GM18505 (cell line): ENCODE data around the gene PLVAP.

Experiments used
- ATAC-seq: cut with Tn5 transposase; IDR thresholded peaks from one replicate; pipeline ENCODE4 v1.9.1; 2021; ENCODE audit not compliant: unreplicated experiment
- POLR2A ChIP-seq: IDR thresholded peaks from 4 replicates; pipeline ENCODE4 v1.6.1; 2011; ENCODE audit warnings: borderline replicate concordance; ENCODE audit not compliant: insufficient read depth, insufficient read length; ENCODE audit errors: extremely low read depth

Gene PLVAP

DNA sequence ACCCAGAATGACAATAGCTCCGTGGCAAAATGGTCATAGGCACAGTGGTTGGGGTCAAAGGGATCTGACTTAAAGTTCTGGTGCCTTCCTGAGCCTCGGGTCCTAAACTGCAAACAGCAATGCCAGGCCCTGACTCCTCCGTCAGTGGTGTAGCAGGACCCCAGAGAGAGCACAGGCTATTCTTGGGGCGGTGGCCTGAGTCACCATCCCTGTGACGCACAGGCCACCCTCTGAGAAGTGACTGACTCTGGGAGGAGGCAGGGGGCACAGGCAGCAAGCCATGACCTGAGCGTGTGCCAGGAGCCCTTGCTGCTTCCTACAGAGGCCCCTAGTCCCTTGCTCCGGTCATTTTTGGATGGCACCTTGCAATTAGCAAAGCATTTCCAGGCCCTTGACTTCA lies 18.7 kb downstream of the PLVAP start:
- no peak for TF ChIP-seq POLR2A
- no peak for ATAC-seq

DNA sequence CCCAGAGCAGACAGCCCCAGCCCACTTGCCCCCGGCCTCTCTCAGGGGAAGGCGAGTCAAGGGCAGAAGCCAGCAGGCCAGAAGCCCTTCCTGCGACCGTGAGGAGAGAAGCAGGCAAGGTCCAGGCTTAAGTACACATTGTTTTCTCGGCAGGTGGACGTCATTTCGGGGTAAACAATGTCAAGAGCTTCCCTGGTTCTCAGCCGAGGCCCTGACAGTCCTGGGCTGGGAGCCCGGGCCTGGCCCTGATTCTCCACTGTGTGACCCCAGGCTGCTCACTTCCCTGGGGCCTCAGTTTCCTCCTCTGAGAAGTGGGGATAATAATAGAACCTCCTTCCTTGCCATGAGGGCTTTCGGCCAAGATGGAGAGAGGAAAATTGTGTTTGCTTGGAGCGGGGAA lies 19.4 kb downstream of the PLVAP start:
- TF ChIP-seq POLR2A, result no peak
- ATAC-seq, result no peak

DNA sequence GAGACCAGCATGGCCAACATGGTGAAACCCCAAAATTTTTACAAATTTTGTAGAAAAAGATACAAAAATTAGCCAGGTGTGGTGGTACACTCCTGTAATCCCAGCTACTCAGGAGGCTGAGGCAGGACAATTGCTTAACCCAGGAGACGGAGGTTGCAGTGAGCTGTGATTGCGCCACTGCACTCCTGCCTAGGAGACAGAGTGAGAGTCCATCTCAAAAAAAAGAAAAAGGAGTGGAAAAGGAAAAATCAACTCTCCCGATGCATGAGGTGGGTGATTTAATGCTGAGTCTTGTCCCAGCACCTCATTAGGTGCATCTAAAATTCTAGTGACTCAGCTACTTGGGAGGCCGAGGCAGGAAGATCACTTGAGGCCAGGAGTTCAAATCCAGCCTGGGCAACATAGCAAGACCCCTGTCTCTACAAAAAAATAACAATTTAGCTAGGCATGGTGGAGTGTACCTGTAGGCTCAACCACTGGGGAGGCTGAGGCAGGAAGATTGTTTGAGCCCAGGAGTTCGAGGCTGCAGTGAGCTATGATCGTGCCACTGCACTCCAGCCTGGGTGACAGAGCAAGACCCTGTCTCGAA lies 20.0 kb downstream of the PLVAP start:
- no peak for ATAC-seq
- TF ChIP-seq POLR2A, result no peak

DNA sequence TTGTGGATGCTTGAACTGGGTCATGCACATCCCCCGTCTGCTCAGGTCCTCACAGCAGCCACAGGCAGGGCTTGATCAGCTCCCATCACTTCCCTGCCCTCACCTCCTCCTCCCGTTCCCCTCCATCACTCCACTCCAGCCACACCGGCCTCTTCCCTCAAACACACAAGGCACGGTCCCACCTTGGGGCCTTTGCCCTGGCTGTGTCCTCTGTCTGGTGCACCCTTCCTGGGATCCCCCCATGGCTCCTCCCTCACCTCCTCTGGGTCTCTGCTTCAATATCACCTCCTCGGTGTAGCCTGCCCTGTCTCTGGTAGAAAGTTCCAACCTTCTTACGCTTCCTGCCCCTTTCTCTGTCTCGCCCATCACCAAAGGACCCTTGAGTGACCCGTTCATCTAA lies 23.8 kb downstream of the PLVAP start:
- no peak for TF ChIP-seq POLR2A
- ATAC-seq, result no peak

DNA sequence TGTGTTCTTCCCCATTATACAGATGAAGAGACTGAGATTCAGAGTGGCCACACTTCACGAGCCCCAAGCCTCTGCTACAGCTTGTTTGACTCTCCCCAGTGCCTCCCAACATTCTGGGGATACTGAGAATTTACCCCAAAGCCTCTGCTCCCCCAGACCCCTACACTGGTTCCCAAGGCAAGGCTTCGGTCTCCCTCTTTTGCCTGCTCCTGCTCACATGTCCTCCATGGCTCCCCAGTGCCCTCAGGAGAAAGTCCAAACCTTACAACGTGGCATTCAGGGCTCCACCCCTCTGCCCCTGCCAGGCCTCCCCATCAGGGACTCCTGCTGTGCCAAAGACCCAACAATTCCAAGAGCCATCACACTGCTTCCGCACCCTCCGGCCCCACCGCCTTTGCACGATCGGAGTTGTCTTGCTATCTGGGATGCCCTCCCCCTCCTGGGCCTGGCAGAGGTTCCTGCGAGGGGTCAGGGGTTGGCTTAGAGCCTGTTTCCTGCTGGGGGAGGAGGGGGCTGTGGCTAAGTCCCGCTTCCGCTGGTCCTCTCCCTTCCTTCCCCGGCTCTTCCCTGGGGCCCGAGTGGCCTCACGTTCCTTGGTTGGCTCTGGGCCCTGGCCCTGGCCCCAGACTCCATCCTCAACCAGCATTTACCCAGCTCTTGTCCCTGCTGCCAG lies 24.4 kb downstream of the PLVAP start:
- no peak for ATAC-seq
- TF ChIP-seq POLR2A, result no peak

DNA sequence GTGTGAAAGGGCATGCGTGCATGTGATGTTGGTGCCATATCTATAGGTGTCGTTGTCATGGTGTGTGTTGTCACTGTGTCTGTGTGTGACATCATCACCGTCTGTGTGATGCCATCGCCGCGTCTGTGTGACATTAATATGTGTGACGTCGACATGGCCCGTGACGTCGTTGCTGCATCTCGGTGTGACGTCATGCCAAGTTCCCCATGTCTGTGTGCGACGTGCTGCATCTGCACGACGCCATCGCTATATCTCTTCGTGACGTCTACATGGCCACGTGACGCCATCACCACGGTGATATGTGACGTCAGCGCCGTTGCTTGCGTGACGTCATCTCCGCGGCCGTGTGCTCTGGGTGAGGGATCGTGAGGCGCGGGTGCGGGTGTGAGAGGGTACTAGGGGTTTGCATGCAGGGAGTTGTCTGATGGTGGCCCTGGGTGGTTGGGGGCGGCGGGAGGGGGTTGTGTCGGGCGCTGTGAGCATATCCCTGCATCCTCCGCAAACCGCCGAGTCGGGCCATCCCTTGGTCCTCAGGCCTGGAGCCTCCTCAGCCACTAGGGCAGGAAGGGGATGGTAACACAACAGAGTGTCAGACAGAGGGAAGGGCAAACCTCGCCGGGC lies 25.2 kb downstream of the PLVAP start:
- no peak for ATAC-seq
- no peak for TF ChIP-seq POLR2A

DNA sequence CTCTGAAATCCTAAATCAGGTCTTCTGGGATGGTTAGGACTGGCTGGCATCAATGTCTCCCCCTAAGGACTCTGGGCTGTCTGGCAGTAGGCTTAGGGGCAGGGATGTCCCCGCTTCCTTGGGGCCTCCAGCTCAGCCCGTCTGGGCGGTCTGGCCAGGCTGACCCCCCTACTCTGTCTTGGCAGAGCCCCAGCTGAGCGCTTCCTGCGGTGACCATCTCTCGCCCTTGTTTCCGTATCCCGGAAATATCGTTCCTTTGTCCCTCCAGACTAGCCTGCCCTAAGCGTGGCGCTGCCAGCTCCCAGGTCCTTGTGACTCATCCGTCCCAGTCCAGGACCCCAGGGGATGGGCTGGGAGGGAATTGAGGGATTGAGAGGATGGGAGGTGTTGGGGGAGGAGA lies 28.4 kb downstream of the PLVAP start:
- TF ChIP-seq POLR2A, result no peak

DNA sequence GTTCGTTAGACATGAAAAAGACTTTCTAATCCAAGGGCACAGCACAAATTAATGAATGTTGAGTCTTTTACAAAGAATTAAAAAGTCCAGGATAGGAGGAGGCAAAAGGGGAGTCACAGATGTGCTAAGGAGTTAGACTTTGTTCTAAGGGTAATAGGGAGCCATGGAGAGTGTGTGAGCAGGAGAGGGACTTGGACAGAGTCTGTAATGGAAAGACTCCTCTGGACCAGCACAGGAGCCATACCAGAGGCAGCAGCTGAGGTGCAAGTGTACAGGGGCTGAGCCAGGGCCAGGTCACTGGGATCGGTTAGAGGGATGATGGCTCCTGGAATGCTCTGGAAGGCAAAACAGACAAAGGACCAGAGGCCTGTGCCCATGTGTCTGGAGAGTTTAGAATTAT lies 29.3 kb downstream of the PLVAP start:
- TF ChIP-seq POLR2A, result no peak
- no peak for ATAC-seq

More for the DNA sequence above, 28.4 kb downstream of the PLVAP start:
- no peak for ATAC-seq

DNA sequence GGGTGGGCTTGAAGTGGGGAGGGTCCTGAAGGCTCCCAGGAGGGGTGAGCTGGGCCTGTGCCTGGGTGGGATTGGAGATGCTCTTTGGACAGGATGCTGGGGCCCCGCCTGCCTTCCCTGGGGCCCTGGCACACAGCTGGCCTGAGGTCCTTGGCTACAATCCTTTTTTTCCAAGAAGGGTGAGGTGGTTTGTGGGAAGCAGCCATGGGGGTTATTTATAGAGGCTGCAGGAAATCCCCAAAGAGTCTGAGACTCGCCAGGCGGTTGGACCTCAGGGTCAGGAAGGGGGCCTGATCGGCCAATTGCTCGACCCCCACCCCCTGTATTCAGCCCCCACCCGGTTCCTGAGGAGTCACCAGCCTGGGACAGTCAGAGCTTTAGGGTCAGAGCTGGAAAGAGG lies 29.8 kb downstream of the PLVAP start:
- no peak for TF ChIP-seq POLR2A
- no peak for ATAC-seq

DNA sequence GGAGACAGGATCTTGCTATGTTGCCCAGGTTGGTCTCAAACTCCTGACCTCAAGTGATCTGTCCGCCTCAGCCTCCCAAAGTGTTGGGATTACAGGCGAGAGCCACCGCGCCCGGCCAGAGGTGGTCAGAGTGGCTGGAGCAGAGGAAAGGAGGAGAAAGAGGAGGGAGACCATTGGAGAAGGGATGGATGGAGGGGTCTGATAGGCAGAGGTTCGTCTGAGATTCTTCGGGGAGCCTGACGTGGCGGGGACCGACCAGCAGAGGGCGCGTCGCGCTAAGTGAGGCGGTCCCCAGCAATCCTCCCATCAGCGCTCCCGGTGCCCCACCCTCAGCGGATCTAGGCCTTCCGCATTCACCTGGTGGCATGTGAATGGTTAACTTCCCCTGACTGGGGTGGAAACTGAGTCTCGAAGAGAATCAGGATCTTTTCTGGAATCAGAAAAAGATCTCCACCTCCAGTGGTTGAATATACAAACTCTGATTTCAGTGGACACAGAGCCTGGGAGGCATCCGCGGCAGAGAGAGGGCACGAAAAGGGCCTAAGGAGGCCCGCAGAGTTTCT lies 31.0 kb downstream of the PLVAP start:
- no peak for ATAC-seq
- TF ChIP-seq POLR2A, result no peak

DNA sequence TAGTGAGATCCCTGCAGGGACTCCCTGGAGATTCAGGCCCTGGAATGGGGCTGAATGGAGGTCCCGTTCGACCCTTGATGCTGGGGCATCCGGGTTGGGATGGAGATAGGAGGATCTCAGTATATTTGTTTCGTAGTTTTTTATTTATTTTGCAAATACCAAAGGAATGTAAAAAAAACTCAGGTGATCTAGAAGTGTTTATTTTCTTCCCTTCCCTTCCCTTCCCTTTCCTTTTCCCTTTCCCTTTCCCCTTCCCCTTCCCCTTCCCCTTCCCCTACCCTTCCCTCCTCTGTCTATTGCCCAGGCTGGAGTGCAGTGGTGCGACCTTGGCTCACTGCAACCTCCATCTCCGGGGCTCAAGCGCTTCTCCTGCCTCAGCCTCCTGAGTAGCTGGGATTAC lies 35.3 kb downstream of the PLVAP start:
- no peak for TF ChIP-seq POLR2A
- ATAC-seq, result no peak

DNA sequence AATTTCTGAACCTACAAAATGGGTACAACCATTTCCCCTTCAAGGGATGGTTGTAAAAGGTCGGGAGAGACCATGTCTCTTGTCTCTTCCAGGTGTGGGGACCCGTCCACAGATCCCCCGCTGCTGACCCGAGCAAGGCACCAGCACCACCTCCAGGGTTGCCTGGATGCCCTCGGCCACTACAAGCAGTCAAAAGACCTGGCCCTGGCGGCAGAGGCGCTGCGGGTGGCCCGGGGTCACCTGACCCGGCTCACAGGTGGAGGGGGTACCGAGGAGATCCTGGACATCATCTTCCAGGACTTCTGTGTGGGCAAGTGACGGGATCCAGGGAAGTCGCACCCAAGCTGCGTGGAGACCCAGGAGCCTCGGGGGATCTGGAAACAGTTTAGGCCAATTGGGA lies 35.8 kb downstream of the PLVAP start:
- no peak for TF ChIP-seq POLR2A
- no peak for ATAC-seq

DNA sequence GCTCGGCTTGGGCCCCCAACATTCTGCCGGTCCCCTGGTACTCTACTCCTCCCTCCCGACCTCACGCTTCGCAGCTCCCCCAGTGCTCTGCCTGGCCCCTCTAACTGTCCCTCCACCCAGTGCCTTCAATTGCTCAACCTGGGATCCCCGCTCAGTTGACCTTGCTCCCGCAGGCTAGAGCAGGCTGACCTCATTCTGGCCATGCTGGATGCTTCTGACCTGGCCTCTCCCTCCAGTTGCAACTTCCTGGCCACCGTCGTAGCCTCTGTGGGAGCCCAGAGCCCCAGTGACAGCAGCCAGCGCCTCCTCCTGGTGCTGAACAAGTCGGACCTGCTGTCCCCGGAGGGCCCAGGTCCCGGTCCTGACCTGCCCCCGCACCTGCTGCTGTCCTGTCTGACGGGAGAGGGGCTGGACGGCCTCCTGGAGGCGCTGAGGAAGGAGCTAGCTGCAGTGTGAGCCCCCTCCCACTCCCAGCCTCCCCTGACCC lies 36.2 kb downstream of the PLVAP start:
- no peak for ATAC-seq
- no peak for TF ChIP-seq POLR2A
